ENCODE measurements around the gene TNFRSF8. TPM values are rescaled to one million over a fixed set of nuclear protein-coding genes. Genes with fewer than 3 reads are reported as not detected.

TNFRSF8 gene
- total and polyA plus RNA-seq, 9 of the 15 experiments (the other 6 are each of a cell fraction or from before 2014, with no cell fraction given), result 3.5 to 38.4 (median 17.1) TPM

DNA sequence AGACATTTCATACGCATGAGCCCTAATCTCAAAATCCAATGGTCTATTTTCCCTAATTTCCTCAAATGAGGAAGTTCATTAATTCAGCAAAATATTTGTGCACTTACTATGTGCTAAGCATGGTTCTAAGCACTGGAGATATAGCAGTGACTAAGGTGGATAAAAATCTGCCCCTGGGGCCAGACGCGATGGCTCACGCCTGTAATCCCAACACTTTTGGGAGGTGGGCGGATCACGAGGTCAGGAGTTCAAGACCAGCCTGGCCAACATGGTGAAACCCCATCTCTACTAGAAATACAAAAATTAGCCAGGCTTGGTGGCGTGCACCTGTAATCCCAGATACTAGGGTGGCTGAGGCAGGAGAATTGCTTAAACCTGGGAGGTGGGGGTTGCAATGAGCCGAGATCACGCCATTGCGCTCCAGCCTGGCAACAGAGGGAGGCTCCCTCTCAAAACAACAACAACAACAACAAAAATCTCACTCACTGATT, 48.1 kb upstream of the TNFRSF8 start (continued):
- TF ChIP-seq SMAD3 (CRISPR knock-in tag; conservative IDR thresholded peaks at IDR 0.05), result no peak
- TF ChIP-seq ZEB2 (IDR thresholded peaks at IDR 0.05), result peak; percentile 27; the same call in 1 of the 2 replicates
- peak; percentile 36; the same call in 1 of the 2 replicates for TF ChIP-seq CBX1 (IDR thresholded peaks at IDR 0.05; ENCODE audit: low read depth)
- TF ChIP-seq ETV6 (IDR thresholded peaks at IDR 0.05; ENCODE audit: borderline replicate concordance in 1 of 2, low read depth in 2 of 2, low read length in 1 of 2), result no peak
- TF ChIP-seq ETV6 (CRISPR knock-in tag; IDR thresholded peaks at IDR 0.05; ENCODE audit: borderline replicate concordance), result no peak
- TF ChIP-seq SMARCE1 (IDR thresholded peaks at IDR 0.05), result peak; percentile 60
- TF ChIP-seq, protein P1, sequence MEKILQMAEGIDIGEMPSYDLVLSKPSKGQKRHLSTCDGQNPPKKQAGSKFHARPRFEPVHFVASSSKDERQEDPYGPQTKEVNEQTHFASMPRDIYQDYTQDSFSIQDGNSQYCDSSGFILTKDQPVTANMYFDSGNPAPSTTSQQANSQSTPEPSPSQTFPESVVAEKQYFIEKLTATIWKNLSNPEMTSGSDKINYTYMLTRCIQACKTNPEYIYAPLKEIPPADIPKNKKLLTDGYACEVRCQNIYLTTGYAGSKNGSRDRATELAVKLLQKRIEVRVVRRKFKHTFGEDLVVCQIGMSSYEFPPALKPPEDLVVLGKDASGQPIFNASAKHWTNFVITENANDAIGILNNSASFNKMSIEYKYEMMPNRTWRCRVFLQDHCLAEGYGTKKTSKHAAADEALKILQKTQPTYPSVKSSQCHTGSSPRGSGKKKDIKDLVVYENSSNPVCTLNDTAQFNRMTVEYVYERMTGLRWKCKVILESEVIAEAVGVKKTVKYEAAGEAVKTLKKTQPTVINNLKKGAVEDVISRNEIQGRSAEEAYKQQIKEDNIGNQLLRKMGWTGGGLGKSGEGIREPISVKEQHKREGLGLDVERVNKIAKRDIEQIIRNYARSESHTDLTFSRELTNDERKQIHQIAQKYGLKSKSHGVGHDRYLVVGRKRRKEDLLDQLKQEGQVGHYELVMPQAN (IDR thresholded peaks at IDR 0.05; ENCODE audit: borderline replicate concordance), result 0 out of 2 replicates have a peak, but pooled peaks have one; percentile 35
- TF ChIP-seq HNRNPK (IDR thresholded peaks at IDR 0.05; ENCODE audit: low read depth, low read length, poor library complexity, severe bottlenecking), result no peak
- TF ChIP-seq C11orf30 (IDR thresholded peaks at IDR 0.05; ENCODE audit: low read depth), result peak; percentile 55
- TF ChIP-seq, protein P2, sequence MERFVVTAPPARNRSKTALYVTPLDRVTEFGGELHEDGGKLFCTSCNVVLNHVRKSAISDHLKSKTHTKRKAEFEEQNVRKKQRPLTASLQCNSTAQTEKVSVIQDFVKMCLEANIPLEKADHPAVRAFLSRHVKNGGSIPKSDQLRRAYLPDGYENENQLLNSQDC (CRISPR knock-in tag; IDR thresholded peaks at IDR 0.05), result no peak
- peak; percentile 35; the same call in 1 of the 2 replicates for TF ChIP-seq MYC (IDR thresholded peaks at IDR 0.05; ENCODE audit: low read depth, low read length)
- TF ChIP-seq MYC (CRISPR knock-in tag; IDR thresholded peaks at IDR 0.05; ENCODE audit: borderline replicate concordance, low read depth), result peak; percentile 31; the same call in 1 of the 2 replicates
- peak; percentile 14 for TF ChIP-seq NUFIP1 (IDR thresholded peaks at IDR 0.05; ENCODE audit: partially characterized antibody)
- TF ChIP-seq, protein P3, sequence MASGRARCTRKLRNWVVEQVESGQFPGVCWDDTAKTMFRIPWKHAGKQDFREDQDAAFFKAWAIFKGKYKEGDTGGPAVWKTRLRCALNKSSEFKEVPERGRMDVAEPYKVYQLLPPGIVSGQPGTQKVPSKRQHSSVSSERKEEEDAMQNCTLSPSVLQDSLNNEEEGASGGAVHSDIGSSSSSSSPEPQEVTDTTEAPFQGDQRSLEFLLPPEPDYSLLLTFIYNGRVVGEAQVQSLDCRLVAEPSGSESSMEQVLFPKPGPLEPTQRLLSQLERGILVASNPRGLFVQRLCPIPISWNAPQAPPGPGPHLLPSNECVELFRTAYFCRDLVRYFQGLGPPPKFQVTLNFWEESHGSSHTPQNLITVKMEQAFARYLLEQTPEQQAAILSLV (tag; IDR thresholded peaks at IDR 0.05), result no peak
- TF ChIP-seq, protein P4, sequence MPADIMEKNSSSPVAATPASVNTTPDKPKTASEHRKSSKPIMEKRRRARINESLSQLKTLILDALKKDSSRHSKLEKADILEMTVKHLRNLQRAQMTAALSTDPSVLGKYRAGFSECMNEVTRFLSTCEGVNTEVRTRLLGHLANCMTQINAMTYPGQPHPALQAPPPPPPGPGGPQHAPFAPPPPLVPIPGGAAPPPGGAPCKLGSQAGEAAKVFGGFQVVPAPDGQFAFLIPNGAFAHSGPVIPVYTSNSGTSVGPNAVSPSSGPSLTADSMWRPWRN (IDR thresholded peaks at IDR 0.05; ENCODE audit: low read depth), result peak; percentile 42
- TF ChIP-seq ATF1 (CRISPR knock-in tag; IDR thresholded peaks at IDR 0.05), result no peak
- no peak for TF ChIP-seq ATF1 (tag; IDR thresholded peaks at IDR 0.05)
- TF ChIP-seq KLF13 (tag; IDR thresholded peaks at IDR 0.05; ENCODE audit: borderline replicate concordance, low read depth), result no peak
- TF ChIP-seq, protein P5, sequence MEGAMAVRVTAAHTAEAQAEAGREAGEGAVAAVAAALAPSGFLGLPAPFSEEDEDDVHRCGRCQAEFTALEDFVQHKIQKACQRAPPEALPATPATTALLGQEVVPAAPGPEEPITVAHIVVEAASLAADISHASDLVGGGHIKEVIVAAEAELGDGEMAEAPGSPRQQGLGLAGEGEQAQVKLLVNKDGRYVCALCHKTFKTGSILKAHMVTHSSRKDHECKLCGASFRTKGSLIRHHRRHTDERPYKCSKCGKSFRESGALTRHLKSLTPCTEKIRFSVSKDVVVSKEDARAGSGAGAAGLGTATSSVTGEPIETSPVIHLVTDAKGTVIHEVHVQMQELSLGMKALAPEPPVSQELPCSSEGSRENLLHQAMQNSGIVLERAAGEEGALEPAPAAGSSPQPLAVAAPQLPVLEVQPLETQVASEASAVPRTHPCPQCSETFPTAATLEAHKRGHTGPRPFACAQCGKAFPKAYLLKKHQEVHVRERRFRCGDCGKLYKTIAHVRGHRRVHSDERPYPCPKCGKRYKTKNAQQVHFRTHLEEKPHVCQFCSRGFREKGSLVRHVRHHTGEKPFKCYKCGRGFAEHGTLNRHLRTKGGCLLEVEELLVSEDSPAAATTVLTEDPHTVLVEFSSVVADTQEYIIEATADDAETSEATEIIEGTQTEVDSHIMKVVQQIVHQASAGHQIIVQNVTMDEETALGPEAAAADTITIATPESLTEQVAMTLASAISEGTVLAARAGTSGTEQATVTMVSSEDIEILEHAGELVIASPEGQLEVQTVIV (CRISPR knock-in tag; IDR thresholded peaks at IDR 0.05; ENCODE audit: borderline replicate concordance), result peak; percentile 54; the same call in 1 of the 2 replicates
- TF ChIP-seq ARID1B (IDR thresholded peaks at IDR 0.05), result peak; percentile 74
- TF ChIP-seq ZKSCAN1 (IDR thresholded peaks at IDR 0.05; ENCODE audit: low read depth, low read length), result peak; percentile 94
- TF ChIP-seq PHF8 (IDR thresholded peaks at IDR 0.05; ENCODE audit: borderline replicate concordance, low read length), result no peak
- TF ChIP-seq HOXB6 (CRISPR knock-in tag; IDR thresholded peaks at IDR 0.05; ENCODE audit: borderline replicate concordance), result no peak
